Stimulated activated naive B cell treated with anti-CD40 and anti-IgM and Interleukin-4, amounts not matched to agents 10 μg/mL and 1 μg/mL and 100 μg/mL, for 72 hours (primary cell): ENCODE measurements around the gene PRR36.
"Not testable (repeated sequence)": the region's sequence is repeated elsewhere in the genome, so short reads cannot be mapped to it uniquely, and the experiment has no call there.

Experiments used
- ATAC-seq, 2 donors: fragments of 150-1000 bp; cut with Tn5 transposase; replicated peaks; 2 replicates each; pipeline ENCODE4 v1.10.0; 2021; ENCODE audit warnings: moderate library complexity in 1 of 2
- DNase-seq: peaks from one replicate; pipeline ENCODE4 v3.0.0; 2021
- H3K27ac Mint-ChIP-seq: one replicate; pipeline ENCODE4 v1.8.0; 2022; ENCODE audit warnings: mild to moderate bottlenecking, mixed read lengths
- H3K27me3 Mint-ChIP-seq, 2 donors: one replicate each; pipeline ENCODE4 v1.8.0; 2022; ENCODE audit warnings: mixed read lengths in 2 of 2
- H3K36me3 Mint-ChIP-seq, 2 donors: one replicate each; pipeline ENCODE4 v1.8.0; 2022; ENCODE audit warnings: mixed read lengths in 2 of 2, mild to moderate bottlenecking in 1 of 2
- H3K4me1 Mint-ChIP-seq, 2 donors: one replicate each; pipeline ENCODE4 v1.8.0; 2022; ENCODE audit warnings: mixed read lengths in 2 of 2, mild to moderate bottlenecking in 1 of 2
- H3K4me3 Mint-ChIP-seq, 2 donors: one replicate each; pipeline ENCODE4 v1.8.0; 2022; ENCODE audit warnings: mild to moderate bottlenecking in 2 of 2, mixed read lengths in 2 of 2, moderate library complexity in 1 of 2
- H3K9me3 Mint-ChIP-seq, 2 donors: one replicate each; pipeline ENCODE4 v1.8.0; 2022; ENCODE audit warnings: mixed read lengths in 2 of 2, mild to moderate bottlenecking in 1 of 2

Gene PRR36

DNA sequence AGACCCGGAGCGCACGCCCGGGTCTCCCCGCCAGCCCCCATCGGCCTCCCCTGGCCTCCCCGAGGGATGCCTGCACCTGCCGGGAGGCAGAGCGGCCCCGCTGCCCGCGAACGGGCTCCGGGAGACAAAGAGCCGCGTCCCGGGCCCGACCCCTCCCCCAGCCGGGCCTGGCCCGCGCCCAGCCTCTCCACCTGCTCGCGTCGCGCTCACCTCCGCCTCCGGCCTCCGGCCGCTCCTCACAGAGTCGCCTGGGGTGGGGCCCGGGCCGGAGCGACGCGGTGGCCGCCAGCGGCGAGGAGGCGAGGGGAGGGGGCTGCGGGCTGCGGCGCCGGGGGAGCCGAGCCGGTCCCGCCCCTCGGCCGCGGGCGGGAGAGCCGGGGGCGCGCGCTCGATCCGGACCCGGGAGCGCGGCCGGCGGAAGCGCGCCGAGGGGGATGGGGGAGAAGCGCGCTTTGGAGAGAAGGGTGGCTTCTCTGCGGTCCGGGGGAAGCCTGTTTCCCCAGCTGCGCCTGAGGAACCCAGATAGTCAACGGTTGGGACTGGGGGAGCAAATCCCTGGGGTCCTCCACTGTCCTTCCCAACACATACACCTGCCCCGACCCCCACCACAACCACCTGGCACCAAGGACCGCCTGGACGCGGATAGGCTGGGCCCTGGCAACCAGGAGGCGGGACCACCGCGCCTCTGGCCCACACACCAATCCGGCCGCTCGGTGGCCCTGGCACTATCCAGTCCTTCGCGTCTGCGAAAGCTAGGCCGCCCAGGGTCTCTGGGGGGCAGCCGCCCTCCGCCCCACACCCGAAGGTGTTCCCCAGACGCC is at the start of gene PRR36:
PRR36 (minus strand) TSS at position 315 of the 821 bp plus-strand sequence. CDS start 701 bp downstream, outside the sequence.
- ATAC-seq (no peak), DNase-seq (no peak)
- no peaks in the 10 kb centered on the region for H3K36me3 Mint-ChIP-seq
- peak within 1 kb of the TSS; percentile 70 to 77 for H3K4me3 Mint-ChIP-seq
- H3K9me3 Mint-ChIP-seq, result peaks cover 5% of the 10 kb centered on the region in 2 donors
- peak within 1 kb of the TSS; percentile 20 for H3K27ac Mint-ChIP-seq
- peaks cover 46 to 67% of the 10 kb centered on the region in 2 donors for H3K27me3 Mint-ChIP-seq
- peaks cover 26 to 40% of the 10 kb centered on the region in 2 donors for H3K4me1 Mint-ChIP-seq

- Mint-ChIP-seq H3K4me3 (no peak overlapping the region), H3K27ac (peak overlapping the region; percentile 63), H3K36me3 (peaks cover 22 to 33% of the 10 kb centered on the region in 2 donors), H3K27me3 (peaks cover 8 to 25% of the 10 kb centered on the region in 2 donors), H3K4me1 (peaks cover 33 to 52% of the 10 kb centered on the region in 2 donors), H3K9me3 (no peaks in the 10 kb centered on the region)
- ATAC-seq (no peak), DNase-seq (no peak)
These were observed 49.4 kb upstream of the PRR36 start for GRCh38 chr19:7923295-7924191.

- H3K27ac Mint-ChIP-seq, result peak overlapping the region; percentile 63
- DNase-seq (no peak), ATAC-seq (no peak)
- H3K36me3 Mint-ChIP-seq, result peaks cover 15 to 26% of the 10 kb centered on the region in 2 donors
- no peak overlapping the region for H3K4me3 Mint-ChIP-seq
- no peaks in the 10 kb centered on the region for H3K9me3 Mint-ChIP-seq
- H3K4me1 Mint-ChIP-seq, result peaks cover 33 to 52% of the 10 kb centered on the region in 2 donors
- H3K27me3 Mint-ChIP-seq, result peaks cover 13 to 32% of the 10 kb centered on the region in 2 donors
These were observed 48.6 kb upstream of the PRR36 start for GRCh38 chr19:7922836-7923195.

DNA sequence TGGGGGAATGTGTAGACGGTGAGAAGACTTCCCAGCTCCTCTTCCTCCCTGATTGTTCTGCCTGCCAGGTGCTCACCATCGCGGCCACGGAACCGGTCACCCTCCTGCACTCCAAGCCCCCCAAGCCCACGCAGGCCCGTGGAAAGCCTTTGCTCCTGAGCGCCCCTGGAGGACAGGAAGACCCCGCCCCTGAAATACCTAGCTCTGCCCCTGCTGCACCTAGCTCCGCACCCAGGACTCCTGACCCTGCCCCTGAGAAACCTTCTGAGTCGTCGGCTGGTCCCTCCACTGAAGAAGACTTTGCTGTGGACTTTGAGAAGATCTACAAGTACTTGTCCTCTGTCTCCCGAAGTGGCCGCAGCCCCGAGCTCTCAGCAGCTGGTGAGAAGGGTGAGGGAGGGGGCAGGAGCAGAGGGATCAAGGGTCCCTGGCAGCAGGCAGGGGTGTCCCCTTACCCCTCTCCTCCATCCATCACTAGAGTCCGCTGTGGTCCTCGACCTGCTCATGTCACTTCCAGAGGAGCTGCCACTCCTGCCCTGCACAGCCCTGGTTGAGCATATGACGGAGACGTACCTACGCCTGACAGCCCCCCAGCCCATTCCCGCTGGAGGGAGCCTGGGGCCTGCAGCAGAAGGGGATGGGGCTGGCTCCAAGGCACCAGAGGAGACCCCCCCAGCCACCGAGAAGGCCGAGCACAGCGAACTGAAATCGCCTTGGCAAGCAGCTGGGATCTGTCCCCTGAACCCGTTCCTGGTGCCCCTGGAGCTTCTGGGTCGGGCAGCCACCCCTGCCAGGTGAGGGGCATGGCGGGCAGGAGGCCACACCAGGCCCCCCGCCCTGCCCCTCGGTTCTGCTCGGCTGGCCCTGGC is 48.0 kb upstream of the PRR36 start:
- H3K27ac Mint-ChIP-seq, result no peak overlapping the region
- H3K4me1 Mint-ChIP-seq, result peaks cover 34 to 54% of the 10 kb centered on the region in 2 donors
- peaks cover 15 to 22% of the 10 kb centered on the region in 2 donors for H3K36me3 Mint-ChIP-seq
- no peaks in the 10 kb centered on the region for H3K9me3 Mint-ChIP-seq
- DNase-seq (no peak), ATAC-seq (no peak)
- peak overlapping the region; percentile 37 to 48 for H3K4me3 Mint-ChIP-seq
- peaks cover 15 to 37% of the 10 kb centered on the region in 2 donors for H3K27me3 Mint-ChIP-seq

- Mint-ChIP-seq H3K27me3 (peaks cover 19 to 41% of the 10 kb centered on the region in 2 donors), H3K27ac (peak overlapping the region; percentile 86), H3K36me3 (peaks cover 12 to 19% of the 10 kb centered on the region in 2 donors), H3K4me3 (peak overlapping the region; percentile 87 to 89), H3K4me1 (peaks cover 31 to 57% of the 10 kb centered on the region in 2 donors), H3K9me3 (no peaks in the 10 kb centered on the region)
- ATAC-seq, result no peak
- no peak for DNase-seq
These were observed 47.2 kb upstream of the PRR36 start for GRCh38 chr19:7921302-7921966.

GRCh38 chr19:7920519-7921301 is 46.5 kb upstream of the PRR36 start:
- Mint-ChIP-seq H3K27ac (peak overlapping the region; percentile 86), H3K9me3 (no peaks in the 10 kb centered on the region), H3K27me3 (peaks cover 22 to 45% of the 10 kb centered on the region in 2 donors), H3K36me3 (peaks cover 11 to 18% of the 10 kb centered on the region in 2 donors), H3K4me1 (peaks cover 31 to 60% of the 10 kb centered on the region in 2 donors), H3K4me3 (peak overlapping the region; percentile 87 to 89)
- ATAC-seq (peak; percentile 54 to 66), DNase-seq (peak; percentile 88)

- H3K27me3 Mint-ChIP-seq, result peaks cover 31 to 53% of the 10 kb centered on the region in 2 donors
- peak within 1 kb of the TSS; percentile 87 to 89 for H3K4me3 Mint-ChIP-seq
- H3K27ac Mint-ChIP-seq, result peak within 1 kb of the TSS; percentile 87
- peaks cover 34 to 62% of the 10 kb centered on the region in 2 donors for H3K4me1 Mint-ChIP-seq
- peak; percentile 97 for DNase-seq
- H3K36me3 Mint-ChIP-seq, result peaks cover 10 to 18% of the 10 kb centered on the region in 2 donors
- peak; percentile 75 to 78 for ATAC-seq
- H3K9me3 Mint-ChIP-seq, result no peaks in the 10 kb centered on the region
These were observed 45.7 kb upstream of the PRR36 start, which contains the start of gene SNAPC2 for GRCh38 chr19:7919610-7920518. SNAPC2 (plus strand) TSS chr19:7920338; CDS start chr19:7920367, 29 bp downstream.

- DNase-seq (no peak), ATAC-seq (no peak)
- Mint-ChIP-seq H3K27me3 (peaks cover 37 to 49% of the 10 kb centered on the region in 2 donors), H3K9me3 (no peaks in the 10 kb centered on the region), H3K27ac (no peak overlapping the region), H3K36me3 (peaks cover 10 to 18% of the 10 kb centered on the region in 2 donors), H3K4me3 (peak overlapping the region; percentile 87 to 89), H3K4me1 (peaks cover 32 to 70% of the 10 kb centered on the region in 2 donors)
These were observed 44.6 kb upstream of the PRR36 start for GRCh38 chr19:7918615-7919421.

DNA sequence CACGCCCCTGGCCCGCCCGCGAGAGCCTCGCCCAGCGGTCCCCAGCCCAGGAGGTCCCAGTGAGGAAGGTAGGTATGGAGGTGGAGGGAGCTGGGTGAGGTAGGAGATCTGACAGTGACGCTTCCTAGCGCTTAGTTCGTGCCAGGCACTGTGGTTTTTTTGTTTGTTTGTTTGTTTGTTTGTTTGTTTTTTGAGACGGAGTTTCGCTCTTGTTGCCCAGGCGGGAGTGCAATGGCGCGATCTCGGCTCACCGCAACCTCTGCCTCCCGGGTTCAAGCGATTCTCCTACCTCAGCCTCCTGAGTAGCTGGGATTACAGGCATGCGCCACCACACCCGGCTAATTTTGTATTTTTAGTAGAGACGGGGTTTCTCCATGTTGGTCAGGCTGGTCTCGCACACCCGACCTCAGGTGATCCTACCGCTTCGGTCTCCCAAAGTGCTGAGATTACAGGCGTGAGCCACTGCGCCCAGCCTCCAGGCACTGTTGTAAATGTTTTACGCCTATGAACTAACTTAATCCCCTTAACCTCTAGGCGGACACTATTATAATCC is 43.9 kb upstream of the PRR36 start:
- Mint-ChIP-seq H3K27me3 (peaks cover 37 to 49% of the 10 kb centered on the region in 2 donors), H3K36me3 (peaks cover 11 to 19% of the 10 kb centered on the region in 2 donors), H3K4me3 (peak overlapping the region; percentile 33 to 62), H3K4me1 (peaks cover 30 to 70% of the 10 kb centered on the region in 2 donors), H3K27ac (peak overlapping the region; percentile 14)
- ATAC-seq, H3K9me3 Mint-ChIP-seq, DNase-seq: not testable (repeated sequence)

GRCh38 chr19:7917267-7918061 is 43.3 kb upstream of the PRR36 start:
- peak overlapping the region; percentile 85 for H3K27ac Mint-ChIP-seq
- peak overlapping the region; percentile 79 to 81 for H3K4me3 Mint-ChIP-seq
- peaks cover 37 to 49% of the 10 kb centered on the region in 2 donors for H3K27me3 Mint-ChIP-seq
- peak; percentile 26 to 28 for ATAC-seq
- no peak for DNase-seq
- peaks cover 30 to 76% of the 10 kb centered on the region in 2 donors for H3K4me1 Mint-ChIP-seq
- H3K9me3 Mint-ChIP-seq, result no peaks in the 10 kb centered on the region
- H3K36me3 Mint-ChIP-seq, result peaks cover 14 to 23% of the 10 kb centered on the region in 2 donors
